ENCODE results near the gene GDPD5.

The GDPD5 gene

DNA sequence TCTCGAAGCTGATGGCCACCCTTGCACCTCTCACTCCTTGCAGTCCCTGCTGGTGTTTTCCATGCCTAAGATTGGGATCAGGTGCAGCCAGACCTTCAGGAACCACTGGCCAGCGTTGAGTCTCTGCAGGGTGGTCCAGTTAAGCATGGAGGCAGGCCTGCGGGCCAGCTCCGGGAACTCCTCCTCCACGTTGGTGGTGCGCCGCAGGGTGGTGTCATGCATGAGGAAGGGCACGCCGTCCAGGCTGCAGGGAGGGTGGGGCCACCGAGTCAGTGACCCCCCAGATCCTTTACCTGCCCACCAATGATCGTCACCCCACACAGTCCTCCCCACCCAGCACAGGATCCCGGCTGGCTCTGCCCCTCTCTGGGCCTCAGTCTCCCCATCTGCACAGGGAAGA is 82.7 kb downstream of the GDPD5 start:
- no peak for TF ChIP-seq EZH2 (IDR thresholded peaks at IDR 0.05; ENCODE audit: borderline replicate concordance, low read depth, low read length, severe bottlenecking)
- TF ChIP-seq, protein P1, sequence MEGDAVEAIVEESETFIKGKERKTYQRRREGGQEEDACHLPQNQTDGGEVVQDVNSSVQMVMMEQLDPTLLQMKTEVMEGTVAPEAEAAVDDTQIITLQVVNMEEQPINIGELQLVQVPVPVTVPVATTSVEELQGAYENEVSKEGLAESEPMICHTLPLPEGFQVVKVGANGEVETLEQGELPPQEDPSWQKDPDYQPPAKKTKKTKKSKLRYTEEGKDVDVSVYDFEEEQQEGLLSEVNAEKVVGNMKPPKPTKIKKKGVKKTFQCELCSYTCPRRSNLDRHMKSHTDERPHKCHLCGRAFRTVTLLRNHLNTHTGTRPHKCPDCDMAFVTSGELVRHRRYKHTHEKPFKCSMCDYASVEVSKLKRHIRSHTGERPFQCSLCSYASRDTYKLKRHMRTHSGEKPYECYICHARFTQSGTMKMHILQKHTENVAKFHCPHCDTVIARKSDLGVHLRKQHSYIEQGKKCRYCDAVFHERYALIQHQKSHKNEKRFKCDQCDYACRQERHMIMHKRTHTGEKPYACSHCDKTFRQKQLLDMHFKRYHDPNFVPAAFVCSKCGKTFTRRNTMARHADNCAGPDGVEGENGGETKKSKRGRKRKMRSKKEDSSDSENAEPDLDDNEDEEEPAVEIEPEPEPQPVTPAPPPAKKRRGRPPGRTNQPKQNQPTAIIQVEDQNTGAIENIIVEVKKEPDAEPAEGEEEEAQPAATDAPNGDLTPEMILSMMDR (IDR thresholded peaks at IDR 0.05; ENCODE audit: borderline replicate concordance, extremely low read depth, low read length, poor library complexity, severe bottlenecking) = no peak
- Histone ChIP-seq H3K79me2 (ENCODE audit: insufficient read depth, low read length) (no peaks in the 10 kb centered on the region), H3K27me3 (ENCODE audit: insufficient read depth, low read length, poor library complexity) (no peaks in the 10 kb centered on the region), H3K4me3 (ENCODE audit: low read depth in 1 of 2, low read length in 2 of 2) (no peak overlapping the region), H3K36me3 (ENCODE audit: insufficient read depth, low read length) (no peaks in the 10 kb centered on the region), H4K20me1 (ENCODE audit: insufficient read depth, low read length) (no peaks in the 10 kb centered on the region; the same call in 1 of the 2 replicates), H3K4me1 (ENCODE audit: insufficient read depth, low read length) (no peaks in the 10 kb centered on the region), H3K27ac (ENCODE audit: low read length) (no peak overlapping the region), H2AFZ (ENCODE audit: low read depth, low read length) (no peak overlapping the region), H3K9me3 (ENCODE audit: insufficient read depth, low read length, severe bottlenecking) (no peaks in the 10 kb centered on the region), H3K9ac (ENCODE audit: low read depth, low read length) (no peak overlapping the region), H3K4me2 (ENCODE audit: insufficient read depth, low read length) (no peak overlapping the region)
- no peak for ATAC-seq (ENCODE audit: insufficient read depth, low read depth)
- DNase-seq = no peak

DNA sequence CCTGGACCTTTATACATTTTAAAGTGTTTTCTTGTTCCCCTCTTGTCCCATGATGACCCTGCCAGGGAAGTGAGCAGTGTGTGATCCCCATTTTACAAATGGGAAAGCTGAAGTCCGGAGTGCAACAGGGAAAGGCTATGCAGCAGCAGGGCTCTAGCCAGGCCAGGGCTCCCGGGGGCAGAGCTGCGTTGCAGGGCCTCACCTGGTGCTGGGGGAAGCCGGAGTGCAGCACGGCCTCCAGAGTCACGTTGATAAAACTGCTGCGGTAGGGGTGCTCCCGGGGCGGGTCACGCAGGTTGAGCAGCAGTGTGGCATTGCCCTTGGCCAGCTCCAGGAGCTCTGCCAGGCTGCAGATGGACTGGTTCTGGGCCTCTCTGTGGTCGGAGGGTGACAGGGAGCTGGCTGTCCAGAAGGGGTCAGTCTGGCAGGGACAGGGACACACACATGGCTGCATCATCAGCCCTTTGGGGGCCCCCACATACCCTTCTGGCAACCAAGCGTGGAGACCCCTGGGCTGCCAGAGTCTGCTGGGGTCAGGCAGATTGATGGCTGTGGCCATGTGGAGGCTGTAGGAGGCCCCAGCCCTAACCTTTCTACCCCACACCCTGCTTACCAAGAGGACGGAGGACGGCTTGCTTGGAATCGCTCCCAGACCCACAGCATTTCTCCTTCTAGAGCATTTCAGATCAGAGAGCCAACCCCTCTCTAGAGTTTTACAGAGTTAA is 83.4 kb downstream of the GDPD5 start:
- Histone ChIP-seq H3K4me3 (ENCODE audit: low read depth in 1 of 2, low read length in 2 of 2) (no peak overlapping the region), H3K79me2 (ENCODE audit: insufficient read depth, low read length) (no peaks in the 10 kb centered on the region), H3K9me3 (ENCODE audit: insufficient read depth, low read length, severe bottlenecking) (no peaks in the 10 kb centered on the region), H3K4me1 (ENCODE audit: insufficient read depth, low read length) (no peaks in the 10 kb centered on the region), H2AFZ (ENCODE audit: low read depth, low read length) (no peak overlapping the region), H3K36me3 (ENCODE audit: insufficient read depth, low read length) (no peaks in the 10 kb centered on the region), H3K27ac (ENCODE audit: low read length) (no peak overlapping the region), H4K20me1 (ENCODE audit: insufficient read depth, low read length) (no peaks in the 10 kb centered on the region; the same call in 1 of the 2 replicates), H3K4me2 (ENCODE audit: insufficient read depth, low read length) (no peak overlapping the region), H3K9ac (ENCODE audit: low read depth, low read length) (no peak overlapping the region), H3K27me3 (ENCODE audit: insufficient read depth, low read length, poor library complexity) (no peaks in the 10 kb centered on the region)
- ATAC-seq (ENCODE audit: insufficient read depth, low read depth) (no peak), DNase-seq (no peak)
- TF ChIP-seq, protein P1 (IDR thresholded peaks at IDR 0.05; ENCODE audit: borderline replicate concordance, extremely low read depth, low read length, poor library complexity, severe bottlenecking) = no peak
- TF ChIP-seq EZH2 (IDR thresholded peaks at IDR 0.05; ENCODE audit: borderline replicate concordance, low read depth, low read length, severe bottlenecking) = no peak

DNA sequence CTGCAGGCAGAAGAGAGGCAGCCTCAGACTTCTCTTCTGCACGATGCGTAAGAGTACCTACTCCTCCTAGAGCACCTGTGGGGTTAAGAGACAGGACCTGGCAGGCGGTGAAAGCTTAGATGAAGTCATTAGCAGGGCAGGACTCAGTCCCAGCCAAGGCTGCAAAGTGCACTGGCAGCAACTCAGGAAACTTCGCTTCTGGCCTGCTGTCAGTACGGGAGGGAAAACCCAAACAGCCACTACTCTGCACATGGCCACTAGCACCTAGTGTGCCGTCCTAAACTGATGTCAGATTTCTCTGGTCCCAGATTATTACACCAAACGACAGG is 84.0 kb downstream of the GDPD5 start:
- Histone ChIP-seq H3K4me3 (ENCODE audit: low read depth in 1 of 2, low read length in 2 of 2) (no peak overlapping the region), H3K36me3 (ENCODE audit: insufficient read depth, low read length) (no peaks in the 10 kb centered on the region), H3K27ac (ENCODE audit: low read length) (no peak overlapping the region), H3K9ac (ENCODE audit: low read depth, low read length) (no peak overlapping the region), H3K27me3 (ENCODE audit: insufficient read depth, low read length, poor library complexity) (no peaks in the 10 kb centered on the region), H2AFZ (ENCODE audit: low read depth, low read length) (no peak overlapping the region), H4K20me1 (ENCODE audit: insufficient read depth, low read length) (no peaks in the 10 kb centered on the region; the same call in 1 of the 2 replicates), H3K79me2 (ENCODE audit: insufficient read depth, low read length) (no peaks in the 10 kb centered on the region), H3K4me2 (ENCODE audit: insufficient read depth, low read length) (no peak overlapping the region), H3K4me1 (ENCODE audit: insufficient read depth, low read length) (no peaks in the 10 kb centered on the region), H3K9me3 (ENCODE audit: insufficient read depth, low read length, severe bottlenecking) (no peaks in the 10 kb centered on the region)
- no peak for ATAC-seq (ENCODE audit: insufficient read depth, low read depth)
- TF ChIP-seq EZH2 (IDR thresholded peaks at IDR 0.05; ENCODE audit: borderline replicate concordance, low read depth, low read length, severe bottlenecking) = no peak
- TF ChIP-seq, protein P1 (IDR thresholded peaks at IDR 0.05; ENCODE audit: borderline replicate concordance, extremely low read depth, low read length, poor library complexity, severe bottlenecking) = no peak
- DNase-seq = no peak
